ENCODE results near the gene LAMB4.
A peak's percentile ranks its signal among the peaks of the same experiment; 100 is the strongest.

Gene LAMB4

GRCh38 chr7:108012499-108013430 is 117.4 kb downstream of the LAMB4 start:
- no peak for DNase-seq (ENCODE audit: low spot score)

- no peak for DNase-seq (ENCODE audit: low spot score)
These were observed 119.8 kb downstream of the LAMB4 start for GRCh38 chr7:108010377-108010776.

GRCh38 chr7:108009873-108010272 is 120.3 kb downstream of the LAMB4 start:
- DNase-seq (ENCODE audit: low spot score) = no peak

- no peak for DNase-seq (ENCODE audit: low spot score)
These were observed 121.3 kb downstream of the LAMB4 start for GRCh38 chr7:108008827-108009226.

GRCh38 chr7:108008240-108008639 is 121.9 kb downstream of the LAMB4 start:
- DNase-seq (ENCODE audit: low spot score) = no peak

GRCh38 chr7:108007762-108008161 is 122.4 kb downstream of the LAMB4 start:
- DNase-seq (ENCODE audit: low spot score) = no peak

- DNase-seq (ENCODE audit: low spot score) = no peak
These were observed 122.9 kb downstream of the LAMB4 start for GRCh38 chr7:108007261-108007660.

- peak; percentile 53 for DNase-seq (ENCODE audit: low spot score)
These were observed 125.7 kb downstream of the LAMB4 start for GRCh38 chr7:108004220-108005142.

GRCh38 chr7:108003599-108003935 is 126.6 kb downstream of the LAMB4 start:
- DNase-seq (ENCODE audit: low spot score) = no peak

- DNase-seq (ENCODE audit: low spot score) = peak; percentile 91
These were observed 127.2 kb downstream of the LAMB4 start, which contains the start of gene LAMB1 for GRCh38 chr7:108002726-108003598. TSS of gene LAMB1 (minus strand) at chr7:108003161. CDS start at chr7:108002885, 276 bp downstream.

- peak; percentile 69 for DNase-seq (ENCODE audit: low spot score)
These were observed 128.1 kb downstream of the LAMB4 start for GRCh38 chr7:108001764-108002725.

- peak; percentile 54 for DNase-seq (ENCODE audit: low spot score)
These were observed 129.0 kb downstream of the LAMB4 start for GRCh38 chr7:108000875-108001763.

- no peak for DNase-seq (ENCODE audit: low spot score)
These were observed 130.2 kb downstream of the LAMB4 start for GRCh38 chr7:107999779-108000560.

GRCh38 chr7:107998660-107999480 is 131.3 kb downstream of the LAMB4 start:
- no peak for DNase-seq (ENCODE audit: low spot score)

GRCh38 chr7:107998150-107998549 is 132.0 kb downstream of the LAMB4 start:
- DNase-seq (ENCODE audit: low spot score) = no peak

- DNase-seq (ENCODE audit: low spot score) = no peak
These were observed 133.9 kb downstream of the LAMB4 start for GRCh38 chr7:107996072-107996882.
